NCI-H2081 treated with DMSO at 0.1 percent for 48 hours (cell line): ENCODE results near the gene SLC6A13.
"Not testable (repeated sequence)": the region's sequence is repeated elsewhere in the genome, so short reads cannot be mapped to it uniquely, and the experiment has no call there.

ENCODE experiments used
- DNase-seq: peaks from one replicate; lab custom pipeline; 2025; lab: John Stamatoyannopoulos, UW

SLC6A13 gene

DNA sequence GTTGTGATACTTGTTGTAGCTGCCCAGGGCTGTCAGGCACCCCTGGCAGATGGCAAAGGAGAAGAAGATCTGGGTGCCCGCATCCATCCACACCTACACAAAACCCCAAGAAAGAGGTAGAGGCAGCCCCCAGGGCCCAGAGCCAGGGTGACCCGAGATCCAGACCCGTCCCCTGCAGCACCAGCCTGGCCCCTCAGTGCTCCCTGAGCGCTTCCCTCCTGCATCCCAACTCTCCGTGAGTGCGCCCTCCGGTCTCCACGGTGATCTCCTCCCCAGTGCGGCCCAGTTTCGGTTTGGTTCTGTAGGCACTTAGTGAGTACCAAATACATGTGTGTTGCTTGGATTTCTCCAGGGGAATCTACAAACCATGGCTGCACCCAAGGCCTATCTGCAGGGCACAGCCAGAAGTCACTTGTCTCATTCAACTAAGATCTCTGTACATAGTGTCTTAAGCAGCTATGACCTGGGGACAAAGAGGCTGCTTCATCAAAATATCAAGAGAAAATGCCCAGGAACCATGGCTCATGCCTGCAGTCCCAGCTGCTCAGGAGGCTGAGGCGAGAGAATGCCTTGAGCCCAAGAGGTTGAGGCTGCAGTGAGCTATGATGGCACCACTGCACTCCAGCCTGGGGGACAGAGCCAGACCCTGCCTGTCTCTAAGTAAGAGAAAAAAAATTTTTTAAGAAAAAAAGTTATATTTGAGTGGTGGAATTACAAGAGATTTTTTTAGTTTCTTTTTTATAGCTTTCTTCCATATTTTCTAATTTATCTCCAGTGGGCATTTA, 64.5 kb downstream of the SLC6A13 start:
- no peak for DNase-seq

DNA sequence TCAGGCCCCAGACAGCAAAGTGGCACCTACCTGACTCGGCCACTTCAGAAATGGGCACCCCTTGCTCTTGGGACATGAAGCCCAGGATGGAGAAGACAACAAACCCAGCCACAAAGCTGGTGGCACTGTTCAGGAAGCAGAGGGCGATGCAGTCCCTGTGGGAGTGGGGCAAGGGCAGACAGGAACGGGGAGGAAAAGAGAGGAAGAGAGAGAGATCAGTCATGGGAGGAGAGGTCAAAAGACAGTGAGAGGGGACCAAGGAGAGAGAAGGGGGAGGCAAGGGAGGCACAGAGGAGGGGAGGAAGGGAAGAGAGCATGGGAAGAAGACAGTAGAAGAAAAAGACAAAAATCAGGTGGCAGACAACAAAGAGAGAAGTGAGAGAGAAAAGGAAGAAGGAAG, 65.3 kb downstream of the SLC6A13 start:
- no peak for DNase-seq

DNA sequence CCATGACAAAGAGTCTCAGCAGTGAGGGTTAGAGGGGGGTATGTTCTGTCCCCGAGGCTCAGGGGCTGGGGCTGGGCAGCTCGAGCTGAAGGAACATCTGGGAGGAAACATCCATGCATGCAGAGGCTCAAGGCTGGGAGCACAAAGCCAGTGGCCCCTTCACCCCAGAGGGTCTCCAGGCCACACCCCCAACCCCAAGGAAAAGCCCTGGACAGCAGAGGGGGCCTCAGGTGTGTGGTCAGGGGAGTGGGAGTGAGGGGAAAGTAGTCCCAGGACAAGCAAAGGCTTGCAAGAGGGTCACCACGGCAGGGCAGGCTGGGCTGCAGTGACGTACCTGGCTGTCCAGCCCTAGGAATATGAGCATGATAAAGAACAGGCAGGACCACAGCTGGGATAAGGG, 66.2 kb downstream of the SLC6A13 start:
- DNase-seq = no peak

DNA sequence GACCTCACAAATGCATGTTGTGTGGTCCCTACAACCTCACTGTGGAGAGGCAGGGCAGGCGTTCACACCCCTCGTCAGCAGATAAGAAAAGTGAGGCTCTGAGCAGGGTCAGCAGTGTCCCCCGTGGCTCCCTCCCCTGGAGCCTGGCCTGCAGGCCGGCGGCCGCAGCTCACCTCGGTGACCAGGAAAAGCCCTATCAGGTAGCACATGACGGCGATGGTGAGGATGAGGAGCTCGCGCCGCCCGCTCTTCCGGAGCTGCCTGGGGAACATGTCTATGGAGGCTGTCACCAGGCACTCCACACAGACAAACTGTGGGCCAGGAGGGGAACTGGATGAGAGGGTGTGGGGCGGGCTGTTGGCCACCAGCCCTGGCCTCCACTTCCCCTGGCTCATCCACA, 66.7 kb downstream of the SLC6A13 start:
- no peak for DNase-seq

DNA sequence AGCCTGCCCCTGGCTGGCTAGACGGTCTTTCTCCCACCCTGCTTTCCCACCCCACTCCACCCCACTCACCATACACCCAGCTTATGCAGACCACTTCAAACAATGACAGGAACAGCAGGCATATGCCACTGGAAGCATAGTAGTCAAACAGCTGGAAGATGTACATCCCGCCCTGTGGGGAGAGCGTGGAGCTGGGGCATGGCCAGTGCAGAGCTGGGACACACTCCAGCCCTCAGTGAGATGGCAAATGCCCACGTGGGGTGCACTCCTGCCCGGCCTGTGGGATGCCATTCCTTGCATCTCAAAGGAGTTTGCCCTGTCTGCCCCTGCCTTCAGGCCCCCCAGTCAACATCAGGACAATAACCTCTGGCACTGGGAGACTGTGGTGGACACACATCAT, 67.5 kb downstream of the SLC6A13 start:
- DNase-seq = no peak

DNA sequence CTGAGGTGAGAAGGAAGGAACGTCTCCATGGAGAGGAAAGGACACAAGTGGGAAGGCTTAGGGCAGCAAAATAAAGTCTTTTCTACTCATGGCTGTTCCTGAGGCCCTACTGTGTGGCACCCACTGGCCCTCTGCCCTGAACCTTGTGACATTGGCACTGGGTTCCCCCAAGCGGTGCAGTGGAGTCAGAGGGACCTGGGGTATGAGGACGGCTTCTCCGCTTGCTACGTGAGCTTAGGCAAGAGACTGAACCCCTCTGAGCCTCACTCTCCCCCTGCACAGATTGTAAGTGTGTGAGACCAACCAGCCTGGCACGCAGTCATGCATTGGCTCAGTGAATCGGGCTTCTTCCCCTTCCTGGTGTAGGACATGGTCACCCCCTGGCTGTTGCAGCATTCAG, 68.4 kb downstream of the SLC6A13 start:
- DNase-seq = no peak

DNA sequence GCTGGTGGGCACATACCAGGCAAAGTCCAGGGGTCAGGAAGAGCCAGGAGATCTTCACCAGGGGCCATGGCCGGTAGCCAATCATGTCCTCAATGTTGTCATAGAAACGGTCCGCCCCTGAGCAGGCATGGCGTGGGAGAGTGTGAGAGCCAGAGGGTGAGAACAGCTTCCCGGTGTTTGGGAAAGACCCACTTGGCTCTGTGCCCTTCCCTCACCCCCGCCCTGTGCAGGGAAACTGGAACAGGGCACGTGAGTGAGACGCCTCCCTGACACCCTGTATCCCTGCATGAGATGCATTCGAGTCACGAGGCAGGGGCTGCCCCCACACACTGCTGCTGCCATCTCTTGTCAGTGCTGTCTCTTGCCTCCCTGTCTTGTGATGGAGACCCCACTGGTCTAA, 69.4 kb downstream of the SLC6A13 start:
- DNase-seq = no peak

DNA sequence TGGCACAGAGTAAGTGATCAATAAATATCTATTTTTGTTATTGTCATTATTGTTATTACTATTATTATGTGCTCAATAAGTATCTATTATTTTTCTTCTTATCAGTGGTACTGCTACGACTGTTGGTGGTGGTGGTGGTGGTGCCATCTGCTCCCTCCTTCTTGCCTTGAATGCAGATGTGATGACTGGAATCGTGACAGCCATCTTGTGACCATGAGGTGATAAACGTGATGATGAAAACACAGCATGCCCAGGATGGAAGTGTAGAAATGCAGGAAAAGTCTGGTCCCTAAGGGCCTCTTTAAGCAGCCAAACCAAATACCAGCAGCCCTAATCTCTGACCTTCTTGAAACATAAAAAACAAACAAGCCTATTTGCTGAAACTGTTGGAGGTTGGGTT, 71.1 kb downstream of the SLC6A13 start:
- DNase-seq = no peak

DNA sequence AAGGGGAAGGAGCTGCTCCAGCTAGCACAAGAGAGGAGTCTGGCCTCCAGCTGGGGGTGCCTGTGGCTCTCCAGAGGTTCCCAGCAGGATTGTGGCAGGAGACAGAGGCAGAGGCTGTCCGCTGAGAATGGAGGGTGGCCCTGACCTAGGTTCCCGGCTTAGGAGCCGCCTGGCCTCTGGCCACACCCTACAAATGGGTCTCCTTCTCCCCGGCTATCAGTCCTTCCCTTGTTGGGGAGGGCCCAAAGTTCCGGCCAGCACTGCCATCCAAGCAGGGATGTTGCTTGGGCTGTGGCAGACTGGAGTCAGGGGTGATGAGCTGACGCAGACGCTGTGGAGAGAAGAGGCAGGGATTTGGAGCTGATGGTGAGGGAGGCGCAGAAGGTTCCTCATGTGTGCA, 71.8 kb downstream of the SLC6A13 start:
- no peak for DNase-seq

DNA sequence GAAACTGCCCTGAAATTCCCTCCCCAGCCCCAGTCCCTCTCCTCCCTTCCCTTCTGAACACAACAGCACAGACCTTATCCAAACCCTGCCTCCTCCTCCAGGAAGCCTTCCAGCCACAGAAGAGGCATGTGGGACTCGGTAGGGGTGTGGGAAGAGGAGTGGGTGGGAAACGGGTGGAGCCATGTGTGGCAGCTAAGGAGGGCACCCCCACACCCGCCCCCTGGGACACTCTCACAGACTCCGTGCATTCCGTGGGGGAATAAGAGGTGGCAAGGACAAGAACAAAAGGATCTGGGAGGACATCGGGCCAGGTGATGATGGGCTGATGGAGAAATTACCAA, 73.0 kb downstream of the SLC6A13 start:
- no peak for DNase-seq

DNA sequence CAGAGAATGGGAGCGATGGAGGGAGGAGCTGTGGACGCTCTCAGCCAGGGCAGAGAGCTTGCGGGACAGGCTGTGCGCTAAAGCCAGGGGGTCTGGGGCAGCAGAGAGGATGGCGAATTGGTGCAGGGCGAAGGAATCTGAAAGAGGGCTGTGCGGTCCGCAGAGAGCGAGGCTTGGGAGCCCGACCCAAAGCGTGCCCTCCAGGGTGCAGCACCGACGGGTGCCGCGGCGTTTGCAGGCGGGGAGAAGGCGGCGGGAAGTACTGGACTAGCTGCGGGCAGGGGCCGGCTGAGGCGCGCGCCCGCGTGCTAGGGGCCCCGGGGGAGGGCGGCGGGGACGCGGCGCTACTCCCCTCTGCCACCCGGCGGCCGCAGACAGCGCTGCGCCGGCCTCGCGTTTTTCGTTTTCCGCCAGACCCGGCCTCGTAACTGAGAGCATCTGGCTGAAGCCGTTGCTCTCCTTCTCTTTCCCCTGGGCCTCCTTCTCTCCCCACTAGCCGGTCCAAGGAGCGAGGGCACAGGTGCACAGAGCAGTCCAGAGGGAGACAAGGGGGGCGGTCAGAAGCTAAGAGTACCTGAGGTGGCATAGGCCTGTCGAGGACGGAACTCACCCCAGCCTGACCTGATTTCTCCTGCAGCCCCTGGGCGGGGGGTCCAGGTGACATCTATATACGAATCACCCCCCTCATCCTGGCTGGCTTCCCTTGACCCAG, 73.6 kb downstream of the SLC6A13 start:
- DNase-seq = no peak

DNA sequence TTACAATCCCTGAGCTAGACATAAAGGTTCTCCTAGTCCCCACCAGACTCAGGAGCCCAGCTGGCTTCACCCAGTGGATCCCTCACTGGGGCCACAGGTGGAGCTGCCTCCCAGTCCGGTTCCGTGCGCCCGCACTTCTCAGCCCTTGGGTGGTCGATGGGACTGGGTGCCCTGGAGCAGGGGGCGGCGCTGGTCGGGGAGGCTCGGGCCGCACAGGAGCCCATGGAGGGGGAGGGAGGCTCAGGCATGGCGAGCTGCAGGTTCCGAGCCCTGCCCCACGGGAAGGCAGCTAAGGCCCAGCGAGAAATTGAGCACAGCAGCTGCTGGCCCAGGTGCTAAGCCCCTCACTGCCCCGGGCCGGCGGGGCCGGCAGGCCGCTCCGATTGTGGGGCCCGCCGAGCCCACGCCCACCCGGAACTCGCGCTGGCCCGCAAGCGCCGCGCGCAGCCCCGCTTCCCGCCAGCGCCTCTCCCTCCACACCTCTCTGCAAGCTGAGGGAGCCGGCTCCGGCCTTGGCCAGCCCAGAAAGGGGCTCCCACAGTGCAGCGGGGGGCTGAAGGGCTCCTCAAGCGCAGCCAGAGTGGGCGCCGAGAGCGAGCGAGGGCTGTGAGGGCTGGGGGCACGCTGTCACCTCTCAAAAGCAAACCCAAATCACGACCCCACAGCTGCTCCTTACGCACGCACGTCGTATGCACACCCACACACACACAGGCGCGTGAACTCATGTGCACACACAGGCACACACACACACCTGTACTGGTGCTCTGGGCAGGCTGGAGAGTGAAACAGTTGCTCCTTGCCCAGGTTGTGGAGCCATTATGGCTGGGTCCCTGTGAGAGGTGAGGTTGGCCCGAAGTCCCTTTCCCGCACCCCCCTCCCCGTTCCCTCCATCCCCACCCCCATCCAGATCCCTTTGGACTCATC, 74.4 kb downstream of the SLC6A13 start:
- DNase-seq = not testable (repeated sequence)

DNA sequence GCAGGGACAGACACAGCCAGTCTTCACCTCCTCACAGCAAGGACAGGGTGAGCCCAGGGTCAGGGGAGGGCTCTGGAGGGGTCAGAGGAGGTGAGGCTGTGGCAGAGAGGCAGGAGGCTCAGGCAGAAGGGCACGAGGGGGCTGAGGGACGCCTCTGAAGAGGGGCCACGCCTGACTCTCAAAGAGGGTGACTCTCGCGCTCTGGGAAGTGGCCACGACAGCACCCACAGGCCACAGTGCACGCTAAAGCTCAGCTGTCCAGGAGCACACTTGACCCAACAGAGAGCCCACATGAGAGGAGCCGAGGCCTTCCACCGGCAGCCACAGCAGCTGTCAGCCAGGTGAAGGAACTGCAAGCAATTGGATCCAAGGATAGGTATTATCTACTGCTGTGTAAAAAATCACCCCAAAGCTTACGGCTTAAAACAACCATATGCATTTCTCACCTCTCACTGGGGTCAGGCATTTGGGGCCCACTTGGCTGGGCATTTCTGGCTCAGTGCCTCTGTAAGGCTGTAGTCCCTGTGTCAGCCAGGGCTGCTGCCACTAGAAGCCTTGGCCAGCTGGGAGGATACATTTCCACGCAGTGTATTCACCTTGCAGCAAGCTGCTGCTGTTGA, 76.5 kb downstream of the SLC6A13 start:
- DNase-seq = no peak

DNA sequence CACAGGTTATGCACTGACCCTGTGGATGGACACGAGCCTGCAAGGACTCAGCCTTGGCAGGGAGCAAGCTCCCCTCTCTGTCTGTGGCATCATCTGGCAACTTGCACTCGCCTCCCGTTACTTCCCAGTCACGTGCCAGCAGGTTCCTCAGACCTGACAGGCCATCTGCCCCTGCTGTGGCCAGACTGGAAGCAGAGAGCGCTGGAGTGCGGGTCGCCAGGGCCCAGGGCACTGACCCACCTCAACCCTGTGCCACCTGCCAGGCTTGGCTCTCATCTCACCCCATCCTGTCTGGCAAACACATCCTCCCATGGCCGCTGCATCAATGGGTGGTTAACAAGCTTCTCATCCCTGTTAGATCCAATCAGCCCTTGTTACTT, 77.1 kb downstream of the SLC6A13 start:
- DNase-seq = no peak

DNA sequence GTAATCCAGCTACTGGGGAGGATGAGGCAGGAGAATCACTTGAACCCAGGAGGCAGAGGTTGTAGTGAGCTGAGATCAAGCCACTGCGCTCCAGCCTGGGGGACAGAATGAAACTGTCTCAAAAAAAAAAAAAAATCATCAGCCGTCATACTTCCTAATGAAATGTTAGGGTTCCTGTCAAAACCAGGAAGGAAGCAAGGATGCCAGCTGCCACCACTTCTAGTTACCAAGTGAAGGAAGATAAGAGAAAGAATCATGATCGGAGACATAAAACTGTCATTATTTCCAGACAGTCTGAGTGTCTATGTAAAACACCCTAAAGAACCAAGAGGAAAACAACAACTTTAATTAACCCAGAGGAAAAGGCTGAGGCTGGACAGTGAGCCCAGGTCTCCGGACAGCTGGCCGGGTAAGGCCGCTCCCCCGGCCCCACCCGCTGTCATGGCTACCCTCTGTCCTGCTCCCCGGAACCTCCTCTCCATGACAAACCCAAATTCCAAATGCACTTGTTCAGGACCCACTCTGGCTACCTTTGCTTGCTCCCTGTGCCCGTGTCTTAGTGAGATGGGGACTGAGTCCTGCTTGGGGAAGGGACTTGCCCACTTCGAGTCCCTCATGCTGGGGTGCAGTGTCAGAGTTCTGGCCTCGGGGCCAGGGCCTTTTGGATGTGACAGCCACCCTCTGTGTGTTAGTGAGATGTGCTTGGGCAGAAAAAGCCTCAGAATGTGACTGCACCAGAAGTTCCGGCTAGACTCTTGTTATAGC, 77.6 kb downstream of the SLC6A13 start:
- no peak for DNase-seq

DNA sequence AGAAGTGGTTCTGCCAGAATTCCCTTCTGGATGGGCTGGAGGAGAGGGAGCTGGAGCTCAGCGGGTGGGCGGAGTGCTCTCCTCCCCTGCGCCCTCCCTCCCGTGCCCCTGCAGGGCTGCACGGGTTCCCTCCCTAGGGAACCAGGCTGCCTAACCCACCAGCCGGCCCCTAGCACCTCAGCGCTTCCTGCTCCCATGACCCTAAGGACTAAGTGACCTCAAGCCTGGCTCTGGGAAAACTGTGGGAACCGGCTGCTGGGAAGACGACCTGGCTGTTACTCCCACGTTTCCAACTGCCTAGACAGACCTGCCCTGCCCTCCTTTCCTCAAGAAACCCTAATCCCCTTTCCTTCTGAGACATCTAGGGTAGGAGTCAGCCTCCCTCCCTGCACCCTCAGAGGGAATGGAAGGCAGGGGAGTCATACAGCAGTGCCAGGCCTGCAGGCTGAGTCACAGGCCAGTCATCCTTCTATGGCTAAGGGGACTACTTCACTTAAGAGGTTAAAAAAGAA, 80.2 kb downstream of the SLC6A13 start:
- no peak for DNase-seq

DNA sequence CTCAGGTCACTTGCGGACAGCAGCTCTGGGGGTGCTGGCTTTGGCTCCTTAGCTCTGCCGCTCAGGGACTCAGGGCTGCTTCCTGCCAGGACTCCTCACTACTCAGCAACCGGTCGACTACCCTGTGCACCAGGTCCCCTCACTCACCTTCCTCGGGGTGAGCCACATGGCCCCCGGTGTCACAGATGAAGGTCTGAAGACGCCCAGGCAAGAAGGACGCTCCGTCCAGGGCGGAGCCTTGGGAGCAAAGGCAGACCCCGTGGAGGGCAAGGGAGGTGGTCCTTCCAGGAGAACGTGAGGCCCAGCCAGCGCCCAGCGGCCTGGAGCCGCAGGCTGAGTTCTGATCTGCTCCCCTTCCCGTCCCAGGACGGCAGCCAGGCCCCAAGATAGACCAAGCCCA, 80.7 kb downstream of the SLC6A13 start:
- no peak for DNase-seq

DNA sequence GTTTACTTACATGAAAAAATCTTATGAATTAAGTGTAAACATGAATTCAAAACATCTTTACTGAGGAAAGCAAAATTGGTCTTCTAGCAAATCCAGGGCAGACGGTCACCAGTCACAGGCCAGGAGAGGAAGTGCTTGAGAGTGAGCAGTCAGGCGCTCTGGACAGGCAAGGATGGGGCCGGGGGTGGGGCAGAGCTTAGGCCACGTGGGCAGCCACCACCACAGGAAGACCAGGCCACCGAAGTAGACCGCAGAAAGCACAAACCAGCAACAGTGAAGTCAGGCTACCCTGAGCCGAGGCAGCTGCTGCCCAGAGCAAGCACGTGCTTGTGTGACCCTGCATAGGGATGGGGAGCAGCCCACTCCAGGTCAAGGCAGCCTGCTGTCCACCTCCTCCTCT, 82.2 kb downstream of the SLC6A13 start:
- no peak for DNase-seq

DNA sequence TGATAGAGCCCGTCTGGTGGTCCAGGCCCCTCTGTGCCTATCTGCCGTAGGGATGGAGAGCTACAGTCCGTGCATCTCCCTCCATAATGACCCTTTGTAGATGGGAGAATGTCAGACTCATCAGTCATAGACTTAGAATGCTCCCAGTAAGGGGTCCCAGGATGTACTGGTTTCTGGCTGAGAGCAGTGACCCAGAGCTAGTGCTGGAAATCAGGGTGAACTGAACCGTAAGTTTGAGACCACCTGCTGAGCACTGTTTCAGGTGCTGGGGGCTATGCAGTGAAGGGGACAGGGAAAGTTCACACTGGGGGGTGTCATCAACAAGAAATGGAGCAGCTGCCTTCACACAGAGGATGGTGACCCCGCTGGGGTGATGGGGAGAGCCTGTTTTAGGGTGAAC, 82.8 kb downstream of the SLC6A13 start:
- no peak for DNase-seq

DNA sequence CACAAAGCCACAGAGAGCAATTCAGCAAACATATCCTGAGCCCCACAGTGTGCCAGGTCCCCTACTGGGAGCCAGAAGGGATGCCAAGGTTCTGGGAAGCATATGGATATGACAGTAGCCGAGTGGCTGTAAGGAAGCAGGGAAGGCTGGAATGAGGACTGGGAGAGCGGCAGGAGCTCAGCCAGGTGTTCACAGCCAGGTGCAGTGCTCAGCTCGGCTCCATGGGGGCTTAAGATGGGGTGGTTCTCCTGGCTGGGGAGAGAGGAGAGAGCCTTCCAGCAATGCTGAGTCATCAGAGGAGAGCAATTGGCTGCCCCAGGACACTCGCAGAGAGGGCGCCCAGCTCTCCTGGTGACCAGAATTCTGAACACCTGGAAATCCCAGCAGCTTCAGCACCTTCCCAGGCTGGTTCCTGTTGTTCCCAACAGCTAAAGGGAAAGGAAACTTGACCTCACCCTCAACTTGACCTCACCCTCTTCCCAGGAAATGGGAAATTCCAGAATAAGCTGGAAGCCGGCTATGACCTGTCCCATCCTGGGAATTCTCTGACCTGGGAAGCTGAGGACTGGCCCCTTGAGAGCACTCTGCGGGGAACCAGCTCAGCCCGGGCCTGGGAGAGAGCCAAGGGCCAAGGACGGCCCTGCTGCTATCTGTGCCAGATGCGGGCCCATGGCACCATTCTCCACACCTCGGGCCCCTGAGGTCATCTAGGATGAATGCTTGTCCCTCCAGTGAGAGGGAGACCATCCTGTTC, 83.3 kb downstream of the SLC6A13 start:
- DNase-seq = peak; percentile 82

DNA sequence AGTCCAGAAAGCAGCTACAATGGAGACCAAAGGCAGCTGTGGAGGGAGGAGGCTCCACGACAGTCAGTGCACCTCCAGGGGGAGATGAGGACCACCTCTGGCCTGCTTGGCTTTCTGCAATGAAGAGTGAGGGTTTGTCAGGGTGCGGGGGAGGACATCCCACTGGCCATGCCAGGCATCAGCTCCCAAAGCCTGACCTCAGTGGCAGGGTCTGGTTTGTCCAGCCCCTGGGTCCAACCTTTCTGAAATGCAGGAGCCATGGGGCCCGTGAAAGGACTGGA, 83.9 kb downstream of the SLC6A13 start:
- DNase-seq = no peak
